Esophagus squamous epithelium (tissue), 4 donors: Measurements from ENCODE around the gene GPX2.

Source experiments
- POLR2A ChIP-seq, 4 donors: fragments of 450-650 bp; IDR thresholded peaks; one replicate each; pipeline ENCODE4 v1.6.1; 2017; ENCODE audit warnings: antibody characterized with exemption in 4 of 4, mild to moderate bottlenecking in 4 of 4, moderate library complexity in 3 of 4
- TF ChIP-seq, protein P1 (sequence below), 6 experiments: fragments of 450-650 bp in 4 of 6; fragments of 200-600 bp in 2 of 6; sonication (generic) in 2 of 6; IDR thresholded peaks; one replicate each; pipeline ENCODE4 v1.5.1; 2016 to 2019; ENCODE audit warnings: antibody characterized with exemption in 6 of 6, mild to moderate bottlenecking in 4 of 6, moderate library complexity in 4 of 6

DNA sequence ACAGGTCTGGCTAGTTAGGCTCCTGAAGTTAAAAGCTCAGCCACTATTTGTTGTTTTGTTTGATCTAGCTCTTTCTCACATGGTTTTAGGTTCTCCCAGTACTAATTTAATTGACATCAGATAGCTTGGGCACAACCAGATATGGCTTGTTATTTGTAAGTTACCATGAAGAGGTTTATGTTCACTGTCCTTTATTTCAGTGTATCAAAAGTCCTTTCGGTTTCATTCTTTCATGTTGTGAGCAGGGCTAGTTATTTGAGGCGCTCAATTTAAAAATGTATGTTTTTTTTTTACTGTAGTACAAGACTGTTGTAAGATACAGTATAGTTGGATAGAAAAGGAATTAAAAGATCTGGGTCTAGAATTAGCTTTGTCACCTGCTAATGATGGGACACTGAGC lies 7.0 kb downstream of the GPX2 start:
- no peak for TF ChIP-seq POLR2A (IDR thresholded peaks at IDR 0.05)
- TF ChIP-seq, protein P1, sequence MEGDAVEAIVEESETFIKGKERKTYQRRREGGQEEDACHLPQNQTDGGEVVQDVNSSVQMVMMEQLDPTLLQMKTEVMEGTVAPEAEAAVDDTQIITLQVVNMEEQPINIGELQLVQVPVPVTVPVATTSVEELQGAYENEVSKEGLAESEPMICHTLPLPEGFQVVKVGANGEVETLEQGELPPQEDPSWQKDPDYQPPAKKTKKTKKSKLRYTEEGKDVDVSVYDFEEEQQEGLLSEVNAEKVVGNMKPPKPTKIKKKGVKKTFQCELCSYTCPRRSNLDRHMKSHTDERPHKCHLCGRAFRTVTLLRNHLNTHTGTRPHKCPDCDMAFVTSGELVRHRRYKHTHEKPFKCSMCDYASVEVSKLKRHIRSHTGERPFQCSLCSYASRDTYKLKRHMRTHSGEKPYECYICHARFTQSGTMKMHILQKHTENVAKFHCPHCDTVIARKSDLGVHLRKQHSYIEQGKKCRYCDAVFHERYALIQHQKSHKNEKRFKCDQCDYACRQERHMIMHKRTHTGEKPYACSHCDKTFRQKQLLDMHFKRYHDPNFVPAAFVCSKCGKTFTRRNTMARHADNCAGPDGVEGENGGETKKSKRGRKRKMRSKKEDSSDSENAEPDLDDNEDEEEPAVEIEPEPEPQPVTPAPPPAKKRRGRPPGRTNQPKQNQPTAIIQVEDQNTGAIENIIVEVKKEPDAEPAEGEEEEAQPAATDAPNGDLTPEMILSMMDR (IDR thresholded peaks at IDR 0.05) = no peak
